HepG2 (cell line): ENCODE measurements around the gene HEMK1. TPM values are rescaled to one million over a fixed set of nuclear protein-coding genes. Genes with fewer than 3 reads are reported as not detected.

Experiments
- ATAC-seq: fragments of 200-7000 bp; cut with Tn5 transposase; 3 replicates; pipeline ENCODE4 v1.9.1; 2020; ENCODE audit warnings: mild to moderate bottlenecking, moderate library complexity
- BruUV-seq: library from RNA; stranded (reverse); fragments of 400-500 nt; replicated peaks from 2 replicates; lab custom pipeline; 2021; lab: Mats Ljungman, UMichigan
- CTCF ChIA-PET: fragments of 300-600 bp; formaldehyde crosslinking; extraction: SDS; loops from one replicate; lab custom pipeline; 2021; ENCODE audit warnings: low total read pairs, inconsistent platforms, low intra/inter-chr PET ratio; lab: Yijun Ruan, JAX
- POLR2A ChIA-PET: fragments of 350-600 bp; sonication (Branson Sonifier 250); formaldehyde crosslinking; loops from one replicate; lab custom pipeline; 2020; ENCODE audit warnings: antibody characterized with exemption, inconsistent platforms; lab: Yijun Ruan, JAX
- DNase-seq: peaks from one replicate; pipeline ENCODE4 v3.0.0-alpha.2; 2015; ENCODE audit warnings: low spot score
- FAIRE-seq: peaks from 3 replicates; lab custom pipeline; 2011; peaks lifted over from hg19 to GRCh38; lab: Jason Lieb, UNC
- H2AFZ ChIP-seq: one replicate; pipeline ENCODE4 v1.6.1; 2011; ENCODE audit warnings: low read length, inconsistent platforms
- H3K27ac ChIP-seq: fragments of 300-600 bp; 3 replicates; pipeline ENCODE4 v1.8.0; 2011; ENCODE audit warnings: mixed run types, mild to moderate bottlenecking, mixed read lengths, low read length, inconsistent platforms; ENCODE audit not compliant: insufficient read depth; ENCODE audit errors: extremely low read length
- H3K27me3 ChIP-seq, 2 experiments: fragments of 200-600 bp in 1 of 2; 2 replicates in 1 of 2; 3 replicates in 1 of 2; pipeline versions ENCODE4 v1.6.0 to v1.8.0; 2011; ENCODE audit warnings: low read length in 2 of 2, mild to moderate bottlenecking in 2 of 2, moderate library complexity in 2 of 2, inconsistent platforms in 1 of 2; ENCODE audit not compliant: insufficient read depth in 2 of 2, control insufficient read depth in 1 of 2
- H3K36me3 ChIP-seq, 2 experiments: fragments of 200-600 bp in 1 of 2; replicated peaks in 1 of 2; 2 replicates in 1 of 2; 3 replicates in 1 of 2; pipeline versions ENCODE4 v1.5.1 to v1.8.0; 2011; ENCODE audit warnings: low read length in 2 of 2, inconsistent platforms in 1 of 2; ENCODE audit not compliant: insufficient read depth in 2 of 2, control insufficient read depth in 1 of 2
- H3K4me1 ChIP-seq: 2 replicates; pipeline ENCODE4 v1.5.1; 2012; ENCODE audit warnings: low read length, inconsistent platforms; ENCODE audit not compliant: insufficient read depth
- H3K4me2 ChIP-seq: 2 replicates; pipeline ENCODE4 v1.6.0; 2011; ENCODE audit warnings: low read depth, low read length, inconsistent platforms
- H3K4me3 ChIP-seq, 3 experiments: fragments of 200-600 bp in 1 of 3; sonication (generic), shearing (Covaris generic) in 1 of 3; replicated peaks in 1 of 3; 2 replicates each; pipeline ENCODE4 v1.5.1; 2011 to 2016; ENCODE audit warnings: low read length in 3 of 3, inconsistent platforms in 2 of 3, low read depth in 2 of 3, mild to moderate bottlenecking in 2 of 3, control low read depth in 1 of 3, mixed read lengths in 1 of 3; ENCODE audit not compliant: insufficient read depth in 1 of 3
- H3K79me2 ChIP-seq: one replicate; pipeline ENCODE4 v1.6.1; 2011; ENCODE audit warnings: low read length, inconsistent platforms; ENCODE audit not compliant: insufficient read depth
- H3K9ac ChIP-seq: 2 replicates; pipeline ENCODE4 v1.6.0; 2011; ENCODE audit warnings: mild to moderate bottlenecking, low read depth, low read length, inconsistent platforms; ENCODE audit not compliant: insufficient read depth
- H3K9me3 ChIP-seq: 2 replicates; pipeline ENCODE4 v1.5.1; 2012; ENCODE audit warnings: mild to moderate bottlenecking, low read length
- H4K20me1 ChIP-seq: 2 replicates; pipeline ENCODE4 v1.6.0; 2011; ENCODE audit warnings: inconsistent platforms, mild to moderate bottlenecking, low read length, moderate library complexity; ENCODE audit not compliant: insufficient read depth
- ATAD3A ChIP-seq: sonication (generic); formaldehyde crosslinking; IDR thresholded peaks from 2 replicates; pipeline ENCODE4 v1.4.0; 2020; ENCODE audit warnings: missing genetic modification reagents
- KAT8 ChIP-seq: IDR thresholded peaks from 2 replicates; pipeline ENCODE4 v1.6.1; 2016; ENCODE audit warnings: missing genetic modification reagents, missing compliant biosample characterization
- SNAPC2 ChIP-seq: sonication (generic); formaldehyde crosslinking; IDR thresholded peaks from 2 replicates; pipeline ENCODE4 v1.8.1; 2022; ENCODE audit warnings: mild to moderate bottlenecking, missing genetic modification reagents
- ZFX ChIP-seq: sonication (generic); formaldehyde crosslinking; IDR thresholded peaks from 2 replicates; pipeline ENCODE4 v1.4.0; 2020; ENCODE audit warnings: mild to moderate bottlenecking, low read depth, missing genetic modification reagents, moderate library complexity
- ZKSCAN8 ChIP-seq: IDR thresholded peaks from 2 replicates; pipeline ENCODE4 v1.6.1; 2016; ENCODE audit warnings: borderline replicate concordance, missing genetic modification reagents, missing compliant biosample characterization
- ZNF337 ChIP-seq: sonication (generic); formaldehyde crosslinking; IDR thresholded peaks from 2 replicates; pipeline ENCODE4 v1.5.1; 2020; ENCODE audit warnings: missing genetic modification reagents, low read depth, mild to moderate bottlenecking, borderline replicate concordance
- ZNF460 ChIP-seq: sonication (generic); formaldehyde crosslinking; IDR thresholded peaks from 2 replicates; pipeline ENCODE4 v1.5.1; 2020; ENCODE audit warnings: missing genetic modification reagents, mild to moderate bottlenecking, borderline replicate concordance
- ZNF510 ChIP-seq: sonication (generic); formaldehyde crosslinking; IDR thresholded peaks from 2 replicates; pipeline ENCODE4 v1.4.0; 2020; ENCODE audit warnings: low read depth, mild to moderate bottlenecking, missing genetic modification reagents
- ZNF891 ChIP-seq: sonication (generic); formaldehyde crosslinking; IDR thresholded peaks from 2 replicates; pipeline ENCODE4 v1.5.0; 2020; ENCODE audit warnings: mild to moderate bottlenecking, missing genetic modification reagents
- WGBS: methylation state at CpG from one replicate; pipeline ENCODE4 v1.1.6; 2017; ENCODE audit warnings: low lambda C conversion rate; 5-methylcytosine and 5-hydroxymethylcytosine counted together
- in situ Hi-C: cut with HindIII; loops from 2 replicates; pipeline ENCODE4 v1.10.0; 2017; ENCODE audit warnings: low pct_unique_long_range_greater_than_20kb; ENCODE audit not compliant: extremely low pct_ligation_motif_present
- intact Hi-C: fragments of 100-400 bp; cut with micrococcal nuclease; formaldehyde crosslinking; loops from one replicate; pipeline ENCODE4 v1.10.0; 2022; ENCODE audit not compliant: unreplicated experiment
- polyA plus RNA-seq, 8 experiments: library from polyadenylated mRNA; depleted of rRNA in 3 of 8; stranded (reverse) in 7 of 8; unstranded in 1 of 8; fragments of >200 nt; fragmentation: Illumina TruSeq in 4 of 8; extraction: Trizol in 4 of 8; gene quantifications; 2 replicates each; pipeline versions ENCODE4 v1.2.1 to v1.2.3, GENCODE V29; 2011 to 2016; ENCODE audit warnings: low read depth in 4 of 8, missing spikeins in 1 of 8, mixed read lengths in 1 of 8; ENCODE audit not compliant: insufficient read depth in 1 of 8
- total RNA-seq, 5 experiments: library from RNA; depleted of rRNA; stranded (reverse); fragments of >200 nt; fragmentation: Illumina TruSeq; extraction: Trizol; gene quantifications; 2 replicates each; pipeline ENCODE4 v1.2.3, GENCODE V29; 2016; ENCODE audit warnings: low read depth in 1 of 5
- TF ChIP-seq, protein P1 (sequence below): sonication (generic); formaldehyde crosslinking; IDR thresholded peaks from 2 replicates; pipeline ENCODE4 v1.5.1; 2020; ENCODE audit warnings: mild to moderate bottlenecking, missing genetic modification reagents, moderate library complexity
- TF ChIP-seq, protein P2 (sequence below): sonication (generic); formaldehyde crosslinking; conservative IDR thresholded peaks from 2 replicates; pipeline ENCODE4 v1.4.0; 2020; ENCODE audit warnings: missing genetic modification reagents
- TF ChIP-seq, protein P3 (sequence below): sonication (generic); formaldehyde crosslinking; conservative IDR thresholded peaks from 2 replicates; pipeline ENCODE4 v1.8.0; 2022; ENCODE audit warnings: missing genetic modification reagents

HEMK1 gene
- total and polyA plus RNA-seq, 2 of the 13 experiments (the other 11 are each of a cell fraction or from before 2014, with no cell fraction given) = 9.8 to 12.6 TPM

DNA sequence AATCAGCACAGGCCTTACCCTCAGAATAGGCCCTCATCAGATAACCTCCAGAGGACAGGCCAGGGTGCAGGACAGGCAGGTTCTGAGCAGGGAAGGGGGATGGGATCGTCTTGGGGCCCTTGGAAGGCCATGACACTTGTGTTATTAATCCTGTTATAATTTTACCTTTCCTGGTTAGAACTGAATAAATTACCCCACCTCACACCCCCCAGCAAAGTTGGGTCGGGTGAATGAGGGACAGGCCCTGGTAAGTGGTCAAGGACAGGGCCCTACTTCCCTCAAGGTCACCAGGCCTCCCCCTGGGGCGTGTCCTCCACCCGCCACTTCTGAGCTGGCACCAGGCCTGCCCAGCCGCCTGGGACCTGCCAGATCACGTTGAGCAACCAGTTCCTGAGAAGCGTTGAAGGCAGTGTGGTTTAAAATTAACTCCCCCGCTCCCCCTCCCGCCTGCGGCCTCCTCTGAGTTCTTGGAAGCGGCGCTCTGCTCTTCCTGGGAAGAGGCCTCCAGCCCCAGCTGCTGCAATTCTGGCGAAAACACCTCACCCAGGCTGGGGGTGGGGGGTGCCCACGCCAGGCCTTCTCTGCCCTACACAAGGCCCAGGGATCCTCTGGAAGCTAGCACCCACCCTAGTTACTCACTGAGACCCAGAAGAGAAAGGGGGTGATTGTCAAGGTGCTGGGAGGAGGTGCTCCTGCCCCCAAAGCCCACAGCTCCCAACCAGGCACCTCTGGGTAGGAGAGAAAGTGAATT is 31.7 kb downstream of the HEMK1 start (continued):
- TF ChIP-seq ZNF460 (CRISPR knock-in tag) (peak; percentile 43; the same call in 1 of the 2 replicates), ZNF510 (CRISPR knock-in tag) (no peak), ZNF891 (CRISPR knock-in tag) (no peak), ZFX (CRISPR knock-in tag) (peak; percentile 94), KAT8 (CRISPR knock-in tag) (peak; percentile 70)

DNA sequence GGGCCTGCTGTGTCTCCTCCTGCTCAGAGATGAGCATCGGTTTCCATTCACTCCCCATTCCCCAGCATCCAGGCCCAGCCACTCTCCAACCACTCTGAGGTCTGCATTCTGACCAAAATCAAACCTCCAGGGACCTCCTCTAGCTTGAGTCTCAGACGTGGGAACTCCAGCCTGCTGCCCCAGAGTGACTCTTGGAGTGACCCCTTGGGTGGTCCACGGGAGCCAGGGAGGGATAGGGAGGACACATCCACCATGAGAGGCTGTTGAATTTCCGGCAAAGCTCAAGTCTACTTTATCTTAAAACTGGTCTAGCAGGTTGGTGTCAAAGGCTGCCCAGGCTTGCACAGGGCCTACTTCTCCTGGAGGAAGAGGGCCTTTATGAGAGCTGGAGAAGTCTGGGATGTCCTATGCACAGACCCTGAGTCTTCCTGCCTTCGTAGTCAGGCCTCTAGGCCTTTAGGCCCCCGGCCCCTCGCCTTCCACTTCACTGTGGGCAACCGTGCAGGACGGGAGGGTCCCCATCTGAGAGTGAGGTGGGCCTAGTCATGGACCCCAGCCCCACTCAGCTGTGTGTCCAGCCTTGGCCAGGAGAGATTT is 33.4 kb downstream of the HEMK1 start:
- Histone ChIP-seq H3K36me3 (0 out of 5 replicates have a peak, but pooled peaks cover 0 to 5% of the 10 kb centered on the region in 2 experiments), H3K9me3 (no peaks in the 10 kb centered on the region), H4K20me1 (no peaks in the 10 kb centered on the region), H3K9ac (peak overlapping the region; percentile 25; the same call in 1 of the 2 replicates), H3K27me3 (no peaks in the 10 kb centered on the region), H3K4me1 (peaks cover 79% of the 10 kb centered on the region), H2AFZ (no peak overlapping the region), H3K4me2 (0 out of 2 replicates have a peak overlapping the region, but pooled peaks have one; percentile 98), H3K79me2 (no peaks in the 10 kb centered on the region), H3K27ac (peak overlapping the region; percentile 97), H3K4me3 (no peak overlapping the region)
- FAIRE-seq (no peak), DNase-seq (no peak), ATAC-seq (no peak)
- intact Hi-C loops (no loop called here), in situ Hi-C loops (no loop called here)
- BruUV-seq = no TSS peak
- ChIA-PET POLR2A (interaction anchor here (0.9 to 4.7 kb wide), 10 partner anchors 9 to 897 kb away, joined by 3 to 176 read pairs (median 17); partner anchors contain the start of genes C3orf18, CISH, DCAF1 and HEMK1), CTCF (no interaction called here)
- 97% methylated on average over 7 of the region's 9 CpGs for WGBS
- TF ChIP-seq SNAPC2 (CRISPR knock-in tag) = no peak
- TF ChIP-seq ZNF337 = no peak
- TF ChIP-seq, protein P1, sequence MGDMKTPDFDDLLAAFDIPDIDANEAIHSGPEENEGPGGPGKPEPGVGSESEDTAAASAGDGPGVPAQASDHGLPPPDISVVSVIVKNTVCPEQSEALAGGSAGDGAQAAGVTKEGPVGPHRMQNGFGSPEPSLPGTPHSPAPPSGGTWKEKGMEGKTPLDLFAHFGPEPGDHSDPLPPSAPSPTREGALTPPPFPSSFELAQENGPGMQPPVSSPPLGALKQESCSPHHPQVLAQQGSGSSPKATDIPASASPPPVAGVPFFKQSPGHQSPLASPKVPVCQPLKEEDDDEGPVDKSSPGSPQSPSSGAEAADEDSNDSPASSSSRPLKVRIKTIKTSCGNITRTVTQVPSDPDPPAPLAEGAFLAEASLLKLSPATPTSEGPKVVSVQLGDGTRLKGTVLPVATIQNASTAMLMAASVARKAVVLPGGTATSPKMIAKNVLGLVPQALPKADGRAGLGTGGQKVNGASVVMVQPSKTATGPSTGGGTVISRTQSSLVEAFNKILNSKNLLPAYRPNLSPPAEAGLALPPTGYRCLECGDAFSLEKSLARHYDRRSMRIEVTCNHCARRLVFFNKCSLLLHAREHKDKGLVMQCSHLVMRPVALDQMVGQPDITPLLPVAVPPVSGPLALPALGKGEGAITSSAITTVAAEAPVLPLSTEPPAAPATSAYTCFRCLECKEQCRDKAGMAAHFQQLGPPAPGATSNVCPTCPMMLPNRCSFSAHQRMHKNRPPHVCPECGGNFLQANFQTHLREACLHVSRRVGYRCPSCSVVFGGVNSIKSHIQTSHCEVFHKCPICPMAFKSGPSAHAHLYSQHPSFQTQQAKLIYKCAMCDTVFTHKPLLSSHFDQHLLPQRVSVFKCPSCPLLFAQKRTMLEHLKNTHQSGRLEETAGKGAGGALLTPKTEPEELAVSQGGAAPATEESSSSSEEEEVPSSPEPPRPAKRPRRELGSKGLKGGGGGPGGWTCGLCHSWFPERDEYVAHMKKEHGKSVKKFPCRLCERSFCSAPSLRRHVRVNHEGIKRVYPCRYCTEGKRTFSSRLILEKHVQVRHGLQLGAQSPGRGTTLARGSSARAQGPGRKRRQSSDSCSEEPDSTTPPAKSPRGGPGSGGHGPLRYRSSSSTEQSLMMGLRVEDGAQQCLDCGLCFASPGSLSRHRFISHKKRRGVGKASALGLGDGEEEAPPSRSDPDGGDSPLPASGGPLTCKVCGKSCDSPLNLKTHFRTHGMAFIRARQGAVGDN (CRISPR knock-in tag) = no peak
- TF ChIP-seq, protein P2, sequence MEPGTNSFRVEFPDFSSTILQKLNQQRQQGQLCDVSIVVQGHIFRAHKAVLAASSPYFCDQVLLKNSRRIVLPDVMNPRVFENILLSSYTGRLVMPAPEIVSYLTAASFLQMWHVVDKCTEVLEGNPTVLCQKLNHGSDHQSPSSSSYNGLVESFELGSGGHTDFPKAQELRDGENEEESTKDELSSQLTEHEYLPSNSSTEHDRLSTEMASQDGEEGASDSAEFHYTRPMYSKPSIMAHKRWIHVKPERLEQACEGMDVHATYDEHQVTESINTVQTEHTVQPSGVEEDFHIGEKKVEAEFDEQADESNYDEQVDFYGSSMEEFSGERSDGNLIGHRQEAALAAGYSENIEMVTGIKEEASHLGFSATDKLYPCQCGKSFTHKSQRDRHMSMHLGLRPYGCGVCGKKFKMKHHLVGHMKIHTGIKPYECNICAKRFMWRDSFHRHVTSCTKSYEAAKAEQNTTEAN = no peak
- TF ChIP-seq, protein P3, sequence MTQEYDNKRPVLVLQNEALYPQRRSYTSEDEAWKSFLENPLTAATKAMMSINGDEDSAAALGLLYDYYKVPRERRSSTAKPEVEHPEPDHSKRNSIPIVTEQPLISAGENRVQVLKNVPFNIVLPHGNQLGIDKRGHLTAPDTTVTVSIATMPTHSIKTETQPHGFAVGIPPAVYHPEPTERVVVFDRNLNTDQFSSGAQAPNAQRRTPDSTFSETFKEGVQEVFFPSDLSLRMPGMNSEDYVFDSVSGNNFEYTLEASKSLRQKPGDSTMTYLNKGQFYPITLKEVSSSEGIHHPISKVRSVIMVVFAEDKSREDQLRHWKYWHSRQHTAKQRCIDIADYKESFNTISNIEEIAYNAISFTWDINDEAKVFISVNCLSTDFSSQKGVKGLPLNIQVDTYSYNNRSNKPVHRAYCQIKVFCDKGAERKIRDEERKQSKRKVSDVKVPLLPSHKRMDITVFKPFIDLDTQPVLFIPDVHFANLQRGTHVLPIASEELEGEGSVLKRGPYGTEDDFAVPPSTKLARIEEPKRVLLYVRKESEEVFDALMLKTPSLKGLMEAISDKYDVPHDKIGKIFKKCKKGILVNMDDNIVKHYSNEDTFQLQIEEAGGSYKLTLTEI (CRISPR knock-in tag) = no peak
- no peak for TF ChIP-seq ATAD3A (CRISPR knock-in tag)
- no peak for TF ChIP-seq ZKSCAN8
